H1 (cell line): ENCODE results near the gene PLCH2. TPM values are rescaled to one million over a fixed set of nuclear protein-coding genes. Genes with fewer than 3 reads are reported as not detected.

Experiments used
- EGR1 ChIP-seq: IDR thresholded peaks from 2 replicates; pipeline ENCODE4 v1.6.1; 2011; ENCODE audit warnings: low read depth, low read length, borderline replicate concordance
- polyA plus RNA-seq, 7 experiments: library from polyadenylated mRNA; depleted of rRNA in 3 of 7; stranded (reverse) in 5 of 7; unstranded in 2 of 7; fragments of >200 nt in 5 of 7; fragments of 200-250 nt in 2 of 7; gene quantifications; 1 replicate in 5 of 7; 2 replicates in 1 of 7; 4 replicates in 1 of 7; pipeline versions ENCODE4 v1.2.1 to v1.2.3, GENCODE V29; 2011 to 2013; ENCODE audit warnings: missing spikeins in 2 of 7, mixed read lengths in 2 of 7
- total RNA-seq: library from RNA; stranded (reverse); fragmentation: NEBNext Ultra II Directional; extraction: Animal tissue kit (Norgen Biotek cat#: 25700); gene quantifications from 2 replicates; pipeline ENCODE4 v1.2.1, GENCODE V29; 2021

Gene PLCH2
- total and polyA plus RNA-seq, 2 of the 8 experiments (the other 6 are each of a cell fraction or from before 2014, with no cell fraction given) = 0.14 to 0.19 TPM

- TF ChIP-seq EGR1 = no peak
Measured at GRCh38 chr1:2522230-2522629, 46.1 kb downstream of the PLCH2 start (continued).
